HUES64 (cell line): ENCODE data around the gene POLR3GL.
A peak's percentile ranks its signal among the peaks of the same experiment; 100 is the strongest.
"Not testable (repeated sequence)": the region's sequence is repeated elsewhere in the genome, so short reads cannot be mapped to it uniquely, and the experiment has no call there.

ENCODE experiments used
- H3K27ac ChIP-seq: 2 replicates; pipeline ENCODE4 v1.7.0; 2013; ENCODE audit warnings: low read depth, low read length, inconsistent platforms
- H3K27me3 ChIP-seq: 2 replicates; pipeline ENCODE4 v1.6.1; 2013; ENCODE audit warnings: mild to moderate bottlenecking, low read length; ENCODE audit not compliant: insufficient read depth
- H3K36me3 ChIP-seq: 2 replicates; pipeline ENCODE4 v1.6.1; 2013; ENCODE audit warnings: mild to moderate bottlenecking, low read length; ENCODE audit not compliant: insufficient read depth
- H3K4me1 ChIP-seq: 2 replicates; pipeline ENCODE4 v1.6.1; 2013; ENCODE audit warnings: mild to moderate bottlenecking, low read length, moderate library complexity; ENCODE audit not compliant: insufficient read depth
- H3K4me3 ChIP-seq: 2 replicates; pipeline ENCODE4 v1.5.1; 2013; ENCODE audit warnings: mild to moderate bottlenecking, low read length, moderate library complexity
- H3K9ac ChIP-seq: 2 replicates; pipeline ENCODE4 v1.6.1; 2013; ENCODE audit warnings: mild to moderate bottlenecking, low read depth, low read length
- H3K9me3 ChIP-seq: 2 replicates; pipeline ENCODE4 v1.6.1; 2013; ENCODE audit warnings: low read depth, low read length; ENCODE audit not compliant: insufficient read depth
- WGBS: fragments of 150-250, 120-280 bp; methylation state at CpG from one replicate; pipeline ENCODE4 v1.1.7; 2013; ENCODE audit warnings: missing lambda C conversion rate; 5-methylcytosine and 5-hydroxymethylcytosine counted together

The POLR3GL gene

GRCh38 chr1:145927916-145928643, 36.4 kb upstream of the POLR3GL start:
- H3K36me3 ChIP-seq: peaks cover 25% of the 10 kb centered on the region
- 77% methylated on average over 18 of the region's 20 CpGs for WGBS
- peak overlapping the region; percentile 95 for H3K27ac ChIP-seq
- H3K27me3 ChIP-seq: no peaks in the 10 kb centered on the region
- H3K9me3 ChIP-seq: no peaks in the 10 kb centered on the region
- H3K4me3 ChIP-seq: peak overlapping the region; percentile 97
- peak overlapping the region; percentile 94 for H3K9ac ChIP-seq
- peaks cover 13% of the 10 kb centered on the region for H3K4me1 ChIP-seq

- peak overlapping the region; percentile 36; the same call in 1 of the 2 replicates for H3K9ac ChIP-seq
- H3K27ac ChIP-seq: peak overlapping the region; percentile 77; the same call in 1 of the 2 replicates
These were observed 31.9 kb upstream of the POLR3GL start for GRCh38 chr1:145932522-145933009.

GRCh38 chr1:145935708-145936107, 28.8 kb upstream of the POLR3GL start:
- Histone ChIP-seq H3K36me3 (no peaks in the 10 kb centered on the region), H3K9me3 (no peaks in the 10 kb centered on the region), H3K27me3 (no peaks in the 10 kb centered on the region), H3K27ac (no peak overlapping the region), H3K4me1 (peaks cover 23% of the 10 kb centered on the region), H3K9ac (no peak overlapping the region), H3K4me3 (no peak overlapping the region)

More at GRCh38 chr1:145932522-145933009, 31.9 kb upstream of the POLR3GL start:
- 14% methylated on average over 7 of the region's 9 CpGs for WGBS
- not testable (repeated sequence) for H3K9me3 ChIP-seq, H3K36me3 ChIP-seq, H3K27me3 ChIP-seq, H3K4me3 ChIP-seq
- peaks cover 23% of the 10 kb centered on the region for H3K4me1 ChIP-seq

GRCh38 chr1:145936247-145936646, 28.2 kb upstream of the POLR3GL start:
- Histone ChIP-seq H3K27ac (no peak overlapping the region), H3K27me3 (no peaks in the 10 kb centered on the region), H3K4me1 (peaks cover 23% of the 10 kb centered on the region), H3K9ac (no peak overlapping the region), H3K9me3 (no peaks in the 10 kb centered on the region), H3K36me3 (no peaks in the 10 kb centered on the region), H3K4me3 (no peak overlapping the region)
- 90% methylated on average over 6 of the region's 8 CpGs for WGBS

GRCh38 chr1:145937436-145937835, 27.1 kb upstream of the POLR3GL start:
- Histone ChIP-seq H3K27me3 (no peaks in the 10 kb centered on the region), H3K9ac (no peak overlapping the region), H3K4me3 (no peak overlapping the region), H3K9me3 (no peaks in the 10 kb centered on the region), H3K36me3 (no peaks in the 10 kb centered on the region), H3K27ac (no peak overlapping the region), H3K4me1 (peaks cover 20% of the 10 kb centered on the region)
- WGBS: 95% methylated on average over 1 of the region's 1 CpG

GRCh38 chr1:145942405-145942804, 22.1 kb upstream of the POLR3GL start:
- WGBS: 96% methylated on average over 4 of the region's 4 CpGs
- Histone ChIP-seq H3K9ac (no peak overlapping the region), H3K4me3 (no peak overlapping the region), H3K27ac (no peak overlapping the region), H3K4me1 (peaks cover 7% of the 10 kb centered on the region), H3K36me3 (no peaks in the 10 kb centered on the region), H3K27me3 (no peaks in the 10 kb centered on the region), H3K9me3 (no peaks in the 10 kb centered on the region)

- Histone ChIP-seq H3K4me1 (peaks cover 11% of the 10 kb centered on the region), H3K9me3 (no peaks in the 10 kb centered on the region), H3K9ac (no peak overlapping the region), H3K4me3 (no peak overlapping the region), H3K36me3 (no peaks in the 10 kb centered on the region), H3K27ac (no peak overlapping the region), H3K27me3 (no peaks in the 10 kb centered on the region)
- WGBS: 89% methylated on average over 6 of the region's 6 CpGs
These were observed 21.6 kb upstream of the POLR3GL start for GRCh38 chr1:145942871-145943270.

GRCh38 chr1:145944532-145944931, 20.0 kb upstream of the POLR3GL start:
- Histone ChIP-seq H3K4me3 (no peak overlapping the region), H3K9ac (no peak overlapping the region), H3K36me3 (no peaks in the 10 kb centered on the region), H3K27ac (no peak overlapping the region), H3K27me3 (no peaks in the 10 kb centered on the region), H3K4me1 (peaks cover 12% of the 10 kb centered on the region), H3K9me3 (no peaks in the 10 kb centered on the region)
- WGBS: 90% methylated on average over 3 of the region's 3 CpGs

GRCh38 chr1:145946477-145946986, 18.0 kb upstream of the POLR3GL start:
- Histone ChIP-seq H3K27me3 (no peaks in the 10 kb centered on the region), H3K27ac (no peak overlapping the region), H3K4me3 (no peak overlapping the region), H3K4me1 (peaks cover 12% of the 10 kb centered on the region), H3K9ac (no peak overlapping the region), H3K36me3 (no peaks in the 10 kb centered on the region), H3K9me3 (no peaks in the 10 kb centered on the region)
- 93% methylated on average over 4 of the region's 4 CpGs for WGBS

GRCh38 chr1:145947551-145947950, 16.9 kb upstream of the POLR3GL start:
- 53% methylated on average over 4 of the region's 4 CpGs for WGBS
- no peak overlapping the region for H3K27ac ChIP-seq
- no peak overlapping the region for H3K4me3 ChIP-seq
- H3K9me3 ChIP-seq: no peaks in the 10 kb centered on the region
- H3K36me3 ChIP-seq: no peaks in the 10 kb centered on the region
- no peaks in the 10 kb centered on the region for H3K27me3 ChIP-seq
- no peak overlapping the region for H3K9ac ChIP-seq
- H3K4me1 ChIP-seq: peaks cover 12% of the 10 kb centered on the region

- 90% methylated on average over 4 of the region's 4 CpGs for WGBS
- Histone ChIP-seq H3K9me3 (no peaks in the 10 kb centered on the region), H3K36me3 (no peaks in the 10 kb centered on the region), H3K27ac (no peak overlapping the region), H3K4me3 (no peak overlapping the region), H3K4me1 (peaks cover 12% of the 10 kb centered on the region), H3K9ac (no peak overlapping the region), H3K27me3 (peaks cover 7% of the 10 kb centered on the region; the same call in 1 of the 2 replicates)
These were observed 15.3 kb upstream of the POLR3GL start for GRCh38 chr1:145949219-145949618.
